IMR-90 (cell line): Measurements from ENCODE around the gene MUC6. TPM values are rescaled to one million over a fixed set of nuclear protein-coding genes. Genes with fewer than 3 reads are reported as not detected.

ENCODE experiments used
- ATAC-seq: fragments of 200-7000 bp; cut with Tn5 transposase; 2 replicates; pipeline ENCODE4 v1.9.1; 2020; ENCODE audit warnings: low read depth, mild to moderate bottlenecking, moderate library complexity
- BruUV-seq: library from RNA; stranded (reverse); fragments of 400-500 nt; replicated peaks from 2 replicates; lab custom pipeline; 2021; lab: Mats Ljungman, UMichigan
- CTCF ChIA-PET: fragments of 300-600 bp; formaldehyde crosslinking; extraction: SDS; loops from one replicate; lab custom pipeline; 2021; ENCODE audit warnings: antibody characterized with exemption; lab: Yijun Ruan, JAX
- POLR2A ChIA-PET: fragments of 300-600 bp; sonication (Branson Sonifier 250); formaldehyde crosslinking; loops from one replicate; lab custom pipeline; 2022; ENCODE audit warnings: antibody characterized with exemption; ENCODE audit not compliant: unreplicated experiment; lab: Charles Lee
- DNase-seq: peaks from one replicate; pipeline ENCODE4 v3.0.0; 2013
- H2AFZ ChIP-seq: replicated peaks from 2 replicates; pipeline ENCODE3; 2013; ENCODE audit warnings: low read length, mild to moderate bottlenecking; ENCODE audit not compliant: poor library complexity
- H2AK5ac ChIP-seq: 2 replicates; pipeline ENCODE4 v1.6.1; 2013; ENCODE audit warnings: low read depth, low read length, inconsistent platforms
- H2AK9ac ChIP-seq: replicated peaks from 2 replicates; pipeline ENCODE3; 2013; ENCODE audit warnings: mild to moderate bottlenecking, low read depth, low read length, moderate library complexity; ENCODE audit not compliant: poor library complexity
- H2BK120ac ChIP-seq: 2 replicates; pipeline ENCODE4 v1.6.1; 2013; ENCODE audit warnings: low read depth, low read length, inconsistent platforms
- H2BK15ac ChIP-seq: 3 replicates; pipeline ENCODE4 v1.6.1; 2013; ENCODE audit warnings: low read depth, low read length, inconsistent platforms
- H2BK20ac ChIP-seq: 2 replicates; pipeline ENCODE4 v1.6.1; 2013; ENCODE audit warnings: low read depth, mild to moderate bottlenecking, inconsistent platforms, low read length, moderate library complexity
- H2BK5ac ChIP-seq: 2 replicates; pipeline ENCODE4 v1.6.1; 2013; ENCODE audit warnings: mild to moderate bottlenecking, low read depth, low read length, inconsistent platforms; ENCODE audit not compliant: poor library complexity, severe bottlenecking
- H3K14ac ChIP-seq: replicated peaks from 2 replicates; pipeline ENCODE4 v1.6.1; 2013; ENCODE audit warnings: low read depth, low read length, inconsistent platforms
- H3K18ac ChIP-seq: 2 replicates; pipeline ENCODE4 v1.6.1; 2013; ENCODE audit warnings: low read depth, low read length, control low read depth
- H3K23ac ChIP-seq: 2 replicates; pipeline ENCODE4 v1.6.1; 2013; ENCODE audit warnings: low read depth, low read length, inconsistent platforms
- H3K27ac ChIP-seq: 2 replicates; pipeline ENCODE4 v1.5.1; 2013; ENCODE audit warnings: mild to moderate bottlenecking, control low read depth, low read length; ENCODE audit not compliant: insufficient read depth
- H3K27me3 ChIP-seq: 2 replicates; pipeline ENCODE4 v1.6.1; 2013; ENCODE audit warnings: low read length; ENCODE audit not compliant: control insufficient read depth, insufficient read depth
- H3K36me3 ChIP-seq: 2 replicates; pipeline ENCODE4 v1.6.1; 2013; ENCODE audit warnings: low read length, mixed read lengths; ENCODE audit not compliant: control insufficient read depth, insufficient read depth
- H3K4ac ChIP-seq: 2 replicates; pipeline ENCODE4 v1.6.1; 2013; ENCODE audit warnings: low read depth, low read length, inconsistent platforms
- H3K4me1 ChIP-seq: 2 replicates; pipeline ENCODE4 v1.6.1; 2013; ENCODE audit warnings: low read length, mixed read lengths; ENCODE audit not compliant: control insufficient read depth, insufficient read depth
- H3K4me2 ChIP-seq: 2 replicates; pipeline ENCODE4 v1.6.1; 2013; ENCODE audit warnings: low read depth, mild to moderate bottlenecking, control low read depth, low read length, moderate library complexity
- H3K4me3 ChIP-seq: 2 replicates; pipeline ENCODE4 v1.5.1; 2013; ENCODE audit warnings: low read depth, mild to moderate bottlenecking, control low read depth, low read length, moderate library complexity; ENCODE audit not compliant: insufficient read depth
- H3K56ac ChIP-seq: 2 replicates; pipeline ENCODE4 v1.6.1; 2013; ENCODE audit warnings: low read length, inconsistent platforms; ENCODE audit not compliant: insufficient read depth; ENCODE audit errors: extremely low read depth
- H3K79me1 ChIP-seq, 2 experiments: 2 replicates each; pipeline ENCODE4 v1.6.1; 2013; ENCODE audit warnings: low read length in 2 of 2, inconsistent platforms in 1 of 2, low read depth in 1 of 2
- H3K9ac ChIP-seq: 2 replicates; pipeline ENCODE4 v1.6.1; 2013; ENCODE audit warnings: low read depth, low read length, control low read depth
- H3K9me1 ChIP-seq: 2 replicates; pipeline ENCODE4 v1.6.1; 2013; ENCODE audit warnings: low read length, inconsistent platforms; ENCODE audit not compliant: insufficient read depth
- H3K9me3 ChIP-seq: 2 replicates; pipeline ENCODE4 v1.6.1; 2013; ENCODE audit warnings: low read length; ENCODE audit not compliant: control insufficient read depth, insufficient read depth
- H4K20me1 ChIP-seq: 2 replicates; pipeline ENCODE4 v1.6.1; 2013; ENCODE audit warnings: low read length, inconsistent platforms; ENCODE audit not compliant: insufficient read depth
- H4K5ac ChIP-seq: 2 replicates; pipeline ENCODE4 v1.6.1; 2013; ENCODE audit warnings: mild to moderate bottlenecking, low read depth, low read length, control low read depth
- H4K8ac ChIP-seq, 2 experiments: 2 replicates each; pipeline ENCODE4 v1.6.1; 2013; ENCODE audit warnings: low read depth in 2 of 2, low read length in 2 of 2, control low read depth in 1 of 2, inconsistent platforms in 1 of 2
- H4K91ac ChIP-seq: 2 replicates; pipeline ENCODE4 v1.6.1; 2013; ENCODE audit warnings: low read depth, low read length, inconsistent platforms; ENCODE audit not compliant: insufficient read depth
- BHLHE40 ChIP-seq: fragments of 150-350 bp; IDR thresholded peaks from 2 replicates; pipeline ENCODE4 v1.6.1; 2016; ENCODE audit warnings: mild to moderate bottlenecking, low read depth, low read length
- FOS ChIP-seq: fragments of 150-350 bp; IDR thresholded peaks from 2 replicates; pipeline ENCODE4 v1.6.1; 2016; ENCODE audit warnings: low read depth, low read length
- MAZ ChIP-seq: IDR thresholded peaks from 2 replicates; pipeline ENCODE4 v1.6.1; 2012; ENCODE audit warnings: low read depth, mild to moderate bottlenecking, low read length, improper control_type of control experiment, moderate library complexity, borderline replicate concordance
- MXI1 ChIP-seq: IDR thresholded peaks from 2 replicates; pipeline ENCODE4 v1.6.1; 2012; ENCODE audit warnings: low read depth, mild to moderate bottlenecking, low read length, moderate library complexity, borderline replicate concordance
- RFX5 ChIP-seq: IDR thresholded peaks from 2 replicates; pipeline ENCODE4 v1.8.0; 2012; ENCODE audit warnings: low read depth, mild to moderate bottlenecking, low read length, moderate library complexity
- SMC3 ChIP-seq: fragments of 150-350 bp; IDR thresholded peaks from 2 replicates; pipeline ENCODE4 v1.6.1; 2016; ENCODE audit warnings: low read depth, mild to moderate bottlenecking, antibody characterized with exemption, low read length, moderate library complexity
- WGBS, 2 experiments: methylation state at CpG; one replicate each; pipeline versions ENCODE4 v1.1.5 to v1.1.7; 2013; ENCODE audit warnings: missing lambda C conversion rate in 2 of 2; ENCODE audit not compliant: insufficient read length in 1 of 2; ENCODE audit errors: extremely low coverage in 2 of 2; 5-methylcytosine and 5-hydroxymethylcytosine counted together
- dilution Hi-C: fragments of 300-500 bp; cut with HindIII; formaldehyde crosslinking; loops from one replicate; pipeline ENCODE4 v1.14.3; 2018; ENCODE audit warnings: low sequenced_read_pairs; ENCODE audit not compliant: unreplicated experiment
- in situ Hi-C: fragments of 300-500 bp; cut with MboI; formaldehyde crosslinking; loops from 3 replicates; pipeline ENCODE4 v1.14.3; 2019; ENCODE audit warnings: low sequenced_read_pairs, inconsistent platforms, mixed read lengths
- intact Hi-C: fragments of 100-400 bp; cut with micrococcal nuclease; formaldehyde crosslinking; loops from 2 replicates; pipeline ENCODE4 v1.10.0; 2022
- polyA plus RNA-seq, 3 experiments: library from polyadenylated mRNA; depleted of rRNA; stranded (reverse); fragments of >200 nt; gene quantifications; 2 replicates each; pipeline ENCODE4 v1.2.3, GENCODE V29; 2012; ENCODE audit warnings: low replicate concordance in 1 of 3
- total RNA-seq: library from RNA; depleted of rRNA; stranded (reverse); fragments of >200 nt; gene quantifications from 2 replicates; pipeline ENCODE4 v1.2.3, GENCODE V29; 2012

Gene MUC6
- total and polyA plus RNA-seq, 2 of the 4 experiments (the other 2 are of a cell fraction) = not detected

DNA sequence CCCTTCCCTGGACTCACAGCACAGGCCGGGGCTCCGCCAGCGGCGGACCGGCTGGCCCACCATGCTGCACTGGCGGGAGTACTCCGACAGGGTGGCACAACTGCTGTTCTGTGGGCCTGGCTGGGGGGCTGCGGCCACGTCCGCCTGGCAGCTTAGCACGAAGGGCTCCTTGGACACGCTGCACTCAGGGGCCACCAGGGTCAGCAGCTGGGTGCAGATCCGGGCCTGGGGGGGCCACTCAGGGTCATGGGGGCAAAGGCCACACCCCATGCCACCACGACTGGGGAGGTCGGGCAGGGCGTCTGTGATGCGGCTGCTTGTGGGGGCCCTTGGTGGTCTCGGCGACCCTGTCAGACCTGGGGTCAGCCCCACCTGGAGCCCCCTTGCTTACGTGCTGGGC lies 6.0 kb downstream of the MUC6 start:
- dilution Hi-C loops = no loop called here
- TF ChIP-seq RFX5 = no peak
- no peak for TF ChIP-seq FOS
- no peak for TF ChIP-seq MAZ
- no peak for TF ChIP-seq MXI1
- no peak for TF ChIP-seq BHLHE40
- no peak for TF ChIP-seq SMC3
- CTCF ChIA-PET = no interaction called here

More for the DNA sequence above, 6.0 kb downstream of the MUC6 start:
- no TSS peak for BruUV-seq
- Histone ChIP-seq H3K4ac (no peak overlapping the region), H3K4me3 (no peak overlapping the region), H3K27me3 (no peaks in the 10 kb centered on the region), H3K79me1 (no peaks in the 10 kb centered on the region), H3K14ac (no peak overlapping the region), H2BK5ac (no peak overlapping the region), H2BK15ac (no peak overlapping the region), H4K20me1 (peaks cover 6% of the 10 kb centered on the region; the same call in 1 of the 2 replicates), H2AK5ac (no peak overlapping the region), H3K4me2 (no peak overlapping the region), H3K36me3 (no peaks in the 10 kb centered on the region), H3K18ac (no peak overlapping the region), H3K4me1 (no peaks in the 10 kb centered on the region), H2BK20ac (no peak overlapping the region), H4K8ac (no peak overlapping the region), H3K23ac (no peak overlapping the region), H4K5ac (no peak overlapping the region), H3K27ac (no peak overlapping the region), H2BK120ac (no peak overlapping the region), H4K91ac (no peak overlapping the region), H2AFZ (no peak overlapping the region), H3K9ac (no peak overlapping the region), H3K9me1 (no peaks in the 10 kb centered on the region), H3K56ac (no peak overlapping the region), H3K9me3 (no peaks in the 10 kb centered on the region), H2AK9ac (no peak overlapping the region)
- in situ Hi-C loops (no loop called here), intact Hi-C loops (no loop called here)
- POLR2A ChIA-PET = no interaction called here
- ATAC-seq = no peak
- DNase-seq = no peak
- 55% methylated on average over 17 of the region's 20 CpGs; no CpG with 5 or more reads in 1 of the 2 experiments for WGBS, 2 experiments
